Measurements from ENCODE around the gene HOXC9. TPM values are rescaled to one million over a fixed set of nuclear protein-coding genes. Genes with fewer than 3 reads are reported as not detected.

The HOXC9 gene
- total and polyA plus RNA-seq, 2 of the 4 experiments (the other 2 are of a cell fraction), result 0.26 TPM; not detected in 1

DNA sequence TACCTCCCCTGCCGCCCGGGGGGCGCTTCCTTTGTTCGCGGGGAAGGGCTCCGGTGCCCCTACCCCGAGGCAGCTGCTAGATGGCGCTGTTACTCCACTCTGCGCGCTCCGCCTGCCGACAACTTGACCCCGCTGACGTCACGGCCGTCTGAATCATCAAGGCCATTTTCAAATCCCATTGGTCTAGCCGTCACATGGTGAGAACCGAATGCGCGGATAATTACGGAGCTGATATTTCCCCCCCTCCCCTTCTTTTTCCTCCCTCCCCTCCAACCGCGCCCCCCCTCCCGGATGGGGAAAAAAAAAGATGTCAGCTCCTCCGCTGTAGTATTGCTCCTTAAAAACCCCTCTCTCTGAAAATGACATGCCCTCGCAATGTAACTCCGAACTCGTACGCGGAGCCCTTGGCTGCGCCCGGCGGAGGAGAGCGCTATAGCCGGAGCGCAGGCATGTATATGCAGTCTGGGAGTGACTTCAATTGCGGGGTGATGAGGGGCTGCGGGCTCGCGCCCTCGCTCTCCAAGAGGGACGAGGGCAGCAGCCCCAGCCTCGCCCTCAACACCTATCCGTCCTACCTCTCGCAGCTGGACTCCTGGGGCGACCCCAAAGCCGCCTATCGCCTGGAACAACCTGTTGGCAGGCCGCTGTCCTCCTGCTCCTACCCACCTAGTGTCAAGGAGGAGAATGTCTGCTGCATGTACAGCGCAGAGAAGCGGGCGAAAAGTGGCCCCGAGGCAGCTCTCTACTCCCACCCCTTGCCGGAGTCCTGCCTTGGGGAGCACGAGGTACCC lies 14.9 kb upstream of the HOXC9 start, which contains the start of gene HOXC10 (continued):
- peak; percentile 81 for TF ChIP-seq USF2 (IDR thresholded peaks at IDR 0.05; ENCODE audit: low read depth, low read length)

DNA sequence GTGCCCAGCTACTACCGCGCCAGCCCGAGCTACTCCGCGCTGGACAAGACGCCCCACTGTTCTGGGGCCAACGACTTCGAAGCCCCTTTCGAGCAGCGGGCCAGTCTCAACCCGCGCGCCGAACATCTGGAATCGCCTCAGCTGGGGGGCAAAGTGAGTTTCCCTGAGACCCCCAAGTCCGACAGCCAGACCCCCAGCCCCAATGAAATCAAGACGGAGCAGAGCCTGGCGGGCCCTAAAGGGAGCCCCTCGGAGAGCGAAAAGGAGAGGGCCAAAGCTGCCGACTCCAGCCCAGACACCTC lies 14.3 kb upstream of the HOXC9 start:
- in situ Hi-C loops (cut with MboI; ENCODE audit: low sequenced_read_pairs), result no loop called here
- Histone ChIP-seq H3K9ac (ENCODE audit: low read depth, low read length) (no peak overlapping the region), H3K4me2 (ENCODE audit: low read depth, low read length) (no peak overlapping the region)

More for the DNA sequence above, 14.3 kb upstream of the HOXC9 start:
- 7% methylated on average over 13 of the region's 21 CpGs; no CpG with 5 or more reads in 1 of the 2 experiments for WGBS, 2 experiments (ENCODE audit: extremely low coverage in 2 of 2, insufficient read length in 1 of 2)
- ATAC-seq (ENCODE audit: low read depth) (no peak), DNase-seq (no peak)
- Histone ChIP-seq H2BK15ac (ENCODE audit: low read depth, low read length) (no peak overlapping the region), H3K56ac (ENCODE audit: extremely low read depth, insufficient read depth, low read length) (no peak overlapping the region), H3K4me3 (ENCODE audit: insufficient read depth, low read depth, low read length) (no peak overlapping the region), H4K5ac (ENCODE audit: low read depth, low read length) (no peak overlapping the region), H4K91ac (ENCODE audit: insufficient read depth, low read depth, low read length) (no peak overlapping the region), H3K18ac (ENCODE audit: low read depth, low read length) (no peak overlapping the region), H3K27ac (ENCODE audit: insufficient read depth, low read length) (no peak overlapping the region), H3K14ac (replicated peaks; ENCODE audit: low read depth, low read length) (no peak overlapping the region), H3K36me3 (ENCODE audit: control insufficient read depth, insufficient read depth, low read length) (no peaks in the 10 kb centered on the region), H2AK9ac (replicated peaks; ENCODE audit: low read depth, low read length, poor library complexity) (no peak overlapping the region), H3K79me1 (ENCODE audit: low read depth in 1 of 2, low read length in 2 of 2) (no peaks in the 10 kb centered on the region), H2AK5ac (ENCODE audit: low read depth, low read length) (no peak overlapping the region), H3K9me1 (ENCODE audit: insufficient read depth, low read length) (no peaks in the 10 kb centered on the region), H2AFZ (replicated peaks; ENCODE audit: low read length, poor library complexity) (no peak overlapping the region), H2BK20ac (ENCODE audit: low read depth, low read length) (no peak overlapping the region), H3K9me3 (ENCODE audit: control insufficient read depth, insufficient read depth, low read length) (peaks cover 5% of the 10 kb centered on the region), H3K27me3 (ENCODE audit: control insufficient read depth, insufficient read depth, low read length) (peaks cover 96% of the 10 kb centered on the region), H4K8ac (ENCODE audit: low read depth in 2 of 2, low read length in 2 of 2) (no peak overlapping the region), H3K23ac (ENCODE audit: low read depth, low read length) (no peak overlapping the region), H3K4me1 (ENCODE audit: control insufficient read depth, insufficient read depth, low read length) (0 out of 2 replicates have a peak, but pooled peaks cover 2% of the 10 kb centered on the region), H2BK120ac (ENCODE audit: low read depth, low read length) (no peak overlapping the region), H3K4ac (ENCODE audit: low read depth, low read length) (no peak overlapping the region), H4K20me1 (ENCODE audit: insufficient read depth, low read length) (no peaks in the 10 kb centered on the region), H2BK5ac (ENCODE audit: low read depth, low read length, poor library complexity, severe bottlenecking) (no peak overlapping the region)
- CTCF ChIA-PET, result interaction anchor here (1.0 to 1.3 kb wide), 2 partner anchors 14 to 216 kb away, joined by 5 to 9 read pairs; partner anchors contain the start of gene HOXC9
- BruUV-seq (replicated peaks), result no TSS peak
- dilution Hi-C loops (cut with HindIII; ENCODE audit: low sequenced_read_pairs, unreplicated experiment) (no loop called here), intact Hi-C loops (cut with micrococcal nuclease) (loop anchor here (5.0 kb wide), 1 partner anchor 218 kb away; no protein-coding TSS in a partner anchor)
- POLR2A ChIA-PET (ENCODE audit: unreplicated experiment), result interaction anchor here (0.6 kb wide), 1 partner anchor 248 kb away, joined by 3 read pairs; no protein-coding TSS in a partner anchor
- TF ChIP-seq CEBPB (IDR thresholded peaks at IDR 0.05; ENCODE audit: low read depth, low read length) (no peak), NFE2L2 (IDR thresholded peaks at IDR 0.05; ENCODE audit: low read depth, low read length) (no peak), MAZ (IDR thresholded peaks at IDR 0.05; ENCODE audit: borderline replicate concordance, low read depth, low read length) (no peak), RFX5 (IDR thresholded peaks at IDR 0.05; ENCODE audit: low read depth, low read length) (no peak), CHD1 (IDR thresholded peaks at IDR 0.05; ENCODE audit: low read depth, low read length) (no peak), ELK1 (IDR thresholded peaks at IDR 0.05; ENCODE audit: borderline replicate concordance, low read depth, low read length) (no peak), USF2 (IDR thresholded peaks at IDR 0.05; ENCODE audit: low read depth, low read length) (no peak), BHLHE40 (IDR thresholded peaks at IDR 0.05; ENCODE audit: low read depth, low read length) (no peak), RAD21 (IDR thresholded peaks at IDR 0.05; ENCODE audit: low read length) (no peak), MAFK (IDR thresholded peaks at IDR 0.05; ENCODE audit: low read depth, low read length) (no peak)
